Mesodermal cell (in vitro differentiated cells): Measurements from ENCODE around the gene IL1F10.
A peak's percentile ranks its signal among the peaks of the same experiment; 100 is the strongest.

ENCODE experiments used
- H3K27ac ChIP-seq: 2 replicates; pipeline ENCODE4 v1.7.0; 2013; ENCODE audit warnings: mild to moderate bottlenecking, low read depth, low read length, moderate library complexity; ENCODE audit not compliant: severe bottlenecking
- H3K36me3 ChIP-seq: 2 replicates; pipeline ENCODE4 v1.7.1; 2013; ENCODE audit warnings: mild to moderate bottlenecking, low read length, moderate library complexity; ENCODE audit not compliant: control insufficient read depth, insufficient read depth
- H3K4me1 ChIP-seq: one replicate; pipeline ENCODE4 v1.7.1; 2013; ENCODE audit warnings: mild to moderate bottlenecking, low read length; ENCODE audit not compliant: insufficient read depth, control insufficient read depth, poor library complexity, severe bottlenecking
- H3K4me3 ChIP-seq: 2 replicates; pipeline ENCODE4 v1.7.0; 2013; ENCODE audit warnings: low read length, control low read depth, mild to moderate bottlenecking; ENCODE audit not compliant: insufficient read depth, poor library complexity, severe bottlenecking; ENCODE audit errors: extremely low read depth
- H3K9me3 ChIP-seq: 2 replicates; pipeline ENCODE4 v1.7.1; 2013; ENCODE audit warnings: mild to moderate bottlenecking, low read length, moderate library complexity; ENCODE audit not compliant: control insufficient read depth
- WGBS, 2 experiments: methylation state at CpG; one replicate each; pipeline ENCODE4 v1.1.5; 2013; ENCODE audit warnings: missing lambda C conversion rate in 2 of 2; ENCODE audit not compliant: insufficient coverage in 2 of 2; 5-methylcytosine and 5-hydroxymethylcytosine counted together

IL1F10 gene

GRCh38 chr2:113123726-113124125 lies 56.0 kb downstream of the IL1F10 start:
- H3K4me1 ChIP-seq: peaks cover 14% of the 10 kb centered on the region
- H3K4me3 ChIP-seq: no peak overlapping the region
- H3K27ac ChIP-seq: no peak overlapping the region
- H3K9me3 ChIP-seq: no peaks in the 10 kb centered on the region
- no peaks in the 10 kb centered on the region for H3K36me3 ChIP-seq
- WGBS, 2 experiments: 90 to 100% methylated on average over 2 of the region's 3 CpGs

- 75 to 83% methylated on average over 5 to 7 of the region's 12 CpGs for WGBS, 2 experiments
These were observed 56.6 kb downstream of the IL1F10 start for GRCh38 chr2:113124181-113124961.

More at GRCh38 chr2:113124181-113124961, 56.6 kb downstream of the IL1F10 start:
- no peak overlapping the region for H3K4me3 ChIP-seq
- no peaks in the 10 kb centered on the region for H3K9me3 ChIP-seq
- H3K4me1 ChIP-seq: peaks cover 14% of the 10 kb centered on the region
- no peaks in the 10 kb centered on the region for H3K36me3 ChIP-seq
- H3K27ac ChIP-seq: peak overlapping the region; percentile 55
